IMR-90 (cell line): ENCODE results near the gene FOXB2. TPM values are rescaled to one million over a fixed set of nuclear protein-coding genes. Genes with fewer than 3 reads are reported as not detected.

ENCODE experiments used
- ATAC-seq: fragments of 200-7000 bp; cut with Tn5 transposase; 2 replicates; pipeline ENCODE4 v1.9.1; 2020; ENCODE audit warnings: low read depth, mild to moderate bottlenecking, moderate library complexity
- BruUV-seq: library from RNA; stranded (reverse); fragments of 400-500 nt; replicated peaks from 2 replicates; lab custom pipeline; 2021; lab: Mats Ljungman, UMichigan
- CTCF ChIA-PET: fragments of 300-600 bp; formaldehyde crosslinking; extraction: SDS; loops from one replicate; lab custom pipeline; 2021; ENCODE audit warnings: antibody characterized with exemption; lab: Yijun Ruan, JAX
- POLR2A ChIA-PET: fragments of 300-600 bp; sonication (Branson Sonifier 250); formaldehyde crosslinking; loops from one replicate; lab custom pipeline; 2022; ENCODE audit warnings: antibody characterized with exemption; ENCODE audit not compliant: unreplicated experiment; lab: Charles Lee
- DNase-seq: peaks from one replicate; pipeline ENCODE4 v3.0.0; 2013
- H2AFZ ChIP-seq: replicated peaks from 2 replicates; pipeline ENCODE3; 2013; ENCODE audit warnings: low read length, mild to moderate bottlenecking; ENCODE audit not compliant: poor library complexity
- H2AK5ac ChIP-seq: 2 replicates; pipeline ENCODE4 v1.6.1; 2013; ENCODE audit warnings: low read depth, low read length, inconsistent platforms
- H2AK9ac ChIP-seq: replicated peaks from 2 replicates; pipeline ENCODE3; 2013; ENCODE audit warnings: mild to moderate bottlenecking, low read depth, low read length, moderate library complexity; ENCODE audit not compliant: poor library complexity
- H2BK120ac ChIP-seq: 2 replicates; pipeline ENCODE4 v1.6.1; 2013; ENCODE audit warnings: low read depth, low read length, inconsistent platforms
- H2BK15ac ChIP-seq: 3 replicates; pipeline ENCODE4 v1.6.1; 2013; ENCODE audit warnings: low read depth, low read length, inconsistent platforms
- H2BK20ac ChIP-seq: 2 replicates; pipeline ENCODE4 v1.6.1; 2013; ENCODE audit warnings: low read depth, mild to moderate bottlenecking, inconsistent platforms, low read length, moderate library complexity
- H2BK5ac ChIP-seq: 2 replicates; pipeline ENCODE4 v1.6.1; 2013; ENCODE audit warnings: mild to moderate bottlenecking, low read depth, low read length, inconsistent platforms; ENCODE audit not compliant: poor library complexity, severe bottlenecking
- H3K14ac ChIP-seq: replicated peaks from 2 replicates; pipeline ENCODE4 v1.6.1; 2013; ENCODE audit warnings: low read depth, low read length, inconsistent platforms
- H3K18ac ChIP-seq: 2 replicates; pipeline ENCODE4 v1.6.1; 2013; ENCODE audit warnings: low read depth, low read length, control low read depth
- H3K23ac ChIP-seq: 2 replicates; pipeline ENCODE4 v1.6.1; 2013; ENCODE audit warnings: low read depth, low read length, inconsistent platforms
- H3K27ac ChIP-seq: 2 replicates; pipeline ENCODE4 v1.5.1; 2013; ENCODE audit warnings: mild to moderate bottlenecking, control low read depth, low read length; ENCODE audit not compliant: insufficient read depth
- H3K27me3 ChIP-seq: 2 replicates; pipeline ENCODE4 v1.6.1; 2013; ENCODE audit warnings: low read length; ENCODE audit not compliant: control insufficient read depth, insufficient read depth
- H3K36me3 ChIP-seq: 2 replicates; pipeline ENCODE4 v1.6.1; 2013; ENCODE audit warnings: low read length, mixed read lengths; ENCODE audit not compliant: control insufficient read depth, insufficient read depth
- H3K4ac ChIP-seq: 2 replicates; pipeline ENCODE4 v1.6.1; 2013; ENCODE audit warnings: low read depth, low read length, inconsistent platforms
- H3K4me1 ChIP-seq: 2 replicates; pipeline ENCODE4 v1.6.1; 2013; ENCODE audit warnings: low read length, mixed read lengths; ENCODE audit not compliant: control insufficient read depth, insufficient read depth
- H3K4me2 ChIP-seq: 2 replicates; pipeline ENCODE4 v1.6.1; 2013; ENCODE audit warnings: low read depth, mild to moderate bottlenecking, control low read depth, low read length, moderate library complexity
- H3K4me3 ChIP-seq: 2 replicates; pipeline ENCODE4 v1.5.1; 2013; ENCODE audit warnings: low read depth, mild to moderate bottlenecking, control low read depth, low read length, moderate library complexity; ENCODE audit not compliant: insufficient read depth
- H3K56ac ChIP-seq: 2 replicates; pipeline ENCODE4 v1.6.1; 2013; ENCODE audit warnings: low read length, inconsistent platforms; ENCODE audit not compliant: insufficient read depth; ENCODE audit errors: extremely low read depth
- H3K79me1 ChIP-seq, 2 experiments: 2 replicates each; pipeline ENCODE4 v1.6.1; 2013; ENCODE audit warnings: low read length in 2 of 2, inconsistent platforms in 1 of 2, low read depth in 1 of 2
- H3K9ac ChIP-seq: 2 replicates; pipeline ENCODE4 v1.6.1; 2013; ENCODE audit warnings: low read depth, low read length, control low read depth
- H3K9me1 ChIP-seq: 2 replicates; pipeline ENCODE4 v1.6.1; 2013; ENCODE audit warnings: low read length, inconsistent platforms; ENCODE audit not compliant: insufficient read depth
- H3K9me3 ChIP-seq: 2 replicates; pipeline ENCODE4 v1.6.1; 2013; ENCODE audit warnings: low read length; ENCODE audit not compliant: control insufficient read depth, insufficient read depth
- H4K20me1 ChIP-seq: 2 replicates; pipeline ENCODE4 v1.6.1; 2013; ENCODE audit warnings: low read length, inconsistent platforms; ENCODE audit not compliant: insufficient read depth
- H4K5ac ChIP-seq: 2 replicates; pipeline ENCODE4 v1.6.1; 2013; ENCODE audit warnings: mild to moderate bottlenecking, low read depth, low read length, control low read depth
- H4K8ac ChIP-seq, 2 experiments: 2 replicates each; pipeline ENCODE4 v1.6.1; 2013; ENCODE audit warnings: low read depth in 2 of 2, low read length in 2 of 2, control low read depth in 1 of 2, inconsistent platforms in 1 of 2
- H4K91ac ChIP-seq: 2 replicates; pipeline ENCODE4 v1.6.1; 2013; ENCODE audit warnings: low read depth, low read length, inconsistent platforms; ENCODE audit not compliant: insufficient read depth
- BHLHE40 ChIP-seq: fragments of 150-350 bp; IDR thresholded peaks from 2 replicates; pipeline ENCODE4 v1.6.1; 2016; ENCODE audit warnings: mild to moderate bottlenecking, low read depth, low read length
- CEBPB ChIP-seq: IDR thresholded peaks from 2 replicates; pipeline ENCODE4 v1.6.1; 2012; ENCODE audit warnings: low read depth, low read length, improper control_type of control experiment
- CHD1 ChIP-seq: IDR thresholded peaks from 2 replicates; pipeline ENCODE4 v1.6.1; 2012; ENCODE audit warnings: low read depth, low read length, improper control_type of control experiment
- FOS ChIP-seq: fragments of 150-350 bp; IDR thresholded peaks from 2 replicates; pipeline ENCODE4 v1.6.1; 2016; ENCODE audit warnings: low read depth, low read length
- MAFK ChIP-seq: IDR thresholded peaks from 2 replicates; pipeline ENCODE4 v1.6.1; 2012; ENCODE audit warnings: low read depth, low read length, improper control_type of control experiment
- MXI1 ChIP-seq: IDR thresholded peaks from 2 replicates; pipeline ENCODE4 v1.6.1; 2012; ENCODE audit warnings: low read depth, mild to moderate bottlenecking, low read length, moderate library complexity, borderline replicate concordance
- NFE2L2 ChIP-seq: fragments of 150-350 bp; IDR thresholded peaks from 2 replicates; pipeline ENCODE4 v1.6.1; 2016; ENCODE audit warnings: low read depth, mild to moderate bottlenecking, low read length
- POLR2A ChIP-seq: IDR thresholded peaks from 2 replicates; pipeline ENCODE4 v1.6.1; 2012; ENCODE audit warnings: mild to moderate bottlenecking, low read depth, low read length
- RAD21 ChIP-seq: IDR thresholded peaks from 2 replicates; pipeline ENCODE4 v1.6.1; 2012; ENCODE audit warnings: low read length, improper control_type of control experiment
- RCOR1 ChIP-seq: IDR thresholded peaks from 2 replicates; pipeline ENCODE4 v1.6.1; 2012; ENCODE audit warnings: mild to moderate bottlenecking, low read length, improper control_type of control experiment; ENCODE audit not compliant: insufficient replicate concordance
- RFX5 ChIP-seq: IDR thresholded peaks from 2 replicates; pipeline ENCODE4 v1.8.0; 2012; ENCODE audit warnings: low read depth, mild to moderate bottlenecking, low read length, moderate library complexity
- SMC3 ChIP-seq: fragments of 150-350 bp; IDR thresholded peaks from 2 replicates; pipeline ENCODE4 v1.6.1; 2016; ENCODE audit warnings: low read depth, mild to moderate bottlenecking, antibody characterized with exemption, low read length, moderate library complexity
- WGBS, 2 experiments: methylation state at CpG; one replicate each; pipeline versions ENCODE4 v1.1.5 to v1.1.7; 2013; ENCODE audit warnings: missing lambda C conversion rate in 2 of 2; ENCODE audit not compliant: insufficient read length in 1 of 2; ENCODE audit errors: extremely low coverage in 2 of 2; 5-methylcytosine and 5-hydroxymethylcytosine counted together
- dilution Hi-C: fragments of 300-500 bp; cut with HindIII; formaldehyde crosslinking; loops from one replicate; pipeline ENCODE4 v1.14.3; 2018; ENCODE audit warnings: low sequenced_read_pairs; ENCODE audit not compliant: unreplicated experiment
- in situ Hi-C: fragments of 300-500 bp; cut with MboI; formaldehyde crosslinking; loops from 3 replicates; pipeline ENCODE4 v1.14.3; 2019; ENCODE audit warnings: low sequenced_read_pairs, inconsistent platforms, mixed read lengths
- intact Hi-C: fragments of 100-400 bp; cut with micrococcal nuclease; formaldehyde crosslinking; loops from 2 replicates; pipeline ENCODE4 v1.10.0; 2022
- polyA plus RNA-seq, 3 experiments: library from polyadenylated mRNA; depleted of rRNA; stranded (reverse); fragments of >200 nt; gene quantifications; 2 replicates each; pipeline ENCODE4 v1.2.3, GENCODE V29; 2012; ENCODE audit warnings: low replicate concordance in 1 of 3
- total RNA-seq: library from RNA; depleted of rRNA; stranded (reverse); fragments of >200 nt; gene quantifications from 2 replicates; pipeline ENCODE4 v1.2.3, GENCODE V29; 2012
- TF ChIP-seq, protein P1 (sequence below): fragments of 150-350 bp; IDR thresholded peaks from 2 replicates; pipeline ENCODE4 v1.6.1; 2017; ENCODE audit warnings: mild to moderate bottlenecking, antibody characterized with exemption, low read length, low read depth
- TF ChIP-seq, protein P2 (sequence below): conservative IDR thresholded peaks from 2 replicates; pipeline ENCODE4 v1.5.1; 2012; ENCODE audit warnings: mild to moderate bottlenecking, low read depth, low read length, improper control_type of control experiment
- TF ChIP-seq, protein P3 (sequence below): fragments of 150-350 bp; IDR thresholded peaks from 2 replicates; pipeline ENCODE4 v1.6.1; 2016; ENCODE audit warnings: low read depth, mild to moderate bottlenecking, low read length, moderate library complexity, borderline replicate concordance

The FOXB2 gene
- total and polyA plus RNA-seq, 2 of the 4 experiments (the other 2 are of a cell fraction): not detected

DNA sequence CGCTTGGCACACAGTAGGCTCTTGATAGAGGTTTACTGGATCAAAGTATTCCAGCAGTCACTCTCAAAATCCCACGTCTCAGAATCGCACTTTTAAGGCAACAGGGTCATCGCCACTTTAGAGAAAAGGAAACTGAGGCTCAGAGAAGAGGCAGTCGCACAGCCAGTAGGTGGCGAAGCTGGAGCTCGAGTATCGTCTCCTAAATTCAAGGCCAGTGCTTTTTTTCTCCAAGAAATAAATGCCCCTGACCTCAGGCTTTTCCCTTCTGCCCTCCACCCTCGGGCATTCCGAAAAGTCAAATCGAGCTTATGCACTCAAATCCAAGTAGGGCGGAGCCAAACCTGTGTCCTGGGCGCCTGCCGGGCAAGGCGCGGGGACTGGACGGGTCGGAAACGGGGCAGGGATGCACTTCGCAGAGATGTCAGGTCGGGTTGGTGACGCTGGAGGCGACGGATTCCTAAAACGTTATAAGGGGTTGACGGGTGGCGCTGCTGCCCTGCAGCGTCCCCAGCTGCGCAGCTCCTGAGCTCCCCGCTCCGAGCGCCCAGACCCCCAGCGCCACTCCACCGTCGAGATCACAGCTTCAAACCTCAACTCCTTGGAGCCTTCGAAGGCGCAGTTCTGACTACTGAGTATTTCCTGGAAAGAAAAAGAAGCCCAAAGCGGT, 4.7 kb upstream of the FOXB2 start:
- H3K4me2 ChIP-seq: no peak overlapping the region
- no peak overlapping the region for H3K23ac ChIP-seq
- H4K91ac ChIP-seq: no peak overlapping the region
- POLR2A ChIA-PET: no interaction called here
- whole genome bisulfite sequencing, 2 experiments: 6% methylated on average over 15 of the region's 38 CpGs; no CpG with 5 or more reads in 1 of the 2 experiments
- no peak overlapping the region for H2BK120ac ChIP-seq
- H2AK5ac ChIP-seq: no peak overlapping the region
- TF ChIP-seq POLR2A (no peak), RFX5 (no peak), RAD21 (no peak), MXI1 (no peak), MAFK (no peak), FOS (no peak), CHD1 (no peak), NFE2L2 (no peak), RCOR1 (no peak), CEBPB (no peak), BHLHE40 (no peak), SMC3 (no peak)
- TF ChIP-seq, protein P1, sequence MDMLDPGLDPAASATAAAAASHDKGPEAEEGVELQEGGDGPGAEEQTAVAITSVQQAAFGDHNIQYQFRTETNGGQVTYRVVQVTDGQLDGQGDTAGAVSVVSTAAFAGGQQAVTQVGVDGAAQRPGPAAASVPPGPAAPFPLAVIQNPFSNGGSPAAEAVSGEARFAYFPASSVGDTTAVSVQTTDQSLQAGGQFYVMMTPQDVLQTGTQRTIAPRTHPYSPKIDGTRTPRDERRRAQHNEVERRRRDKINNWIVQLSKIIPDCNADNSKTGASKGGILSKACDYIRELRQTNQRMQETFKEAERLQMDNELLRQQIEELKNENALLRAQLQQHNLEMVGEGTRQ: no peak
- TF ChIP-seq, protein P2, sequence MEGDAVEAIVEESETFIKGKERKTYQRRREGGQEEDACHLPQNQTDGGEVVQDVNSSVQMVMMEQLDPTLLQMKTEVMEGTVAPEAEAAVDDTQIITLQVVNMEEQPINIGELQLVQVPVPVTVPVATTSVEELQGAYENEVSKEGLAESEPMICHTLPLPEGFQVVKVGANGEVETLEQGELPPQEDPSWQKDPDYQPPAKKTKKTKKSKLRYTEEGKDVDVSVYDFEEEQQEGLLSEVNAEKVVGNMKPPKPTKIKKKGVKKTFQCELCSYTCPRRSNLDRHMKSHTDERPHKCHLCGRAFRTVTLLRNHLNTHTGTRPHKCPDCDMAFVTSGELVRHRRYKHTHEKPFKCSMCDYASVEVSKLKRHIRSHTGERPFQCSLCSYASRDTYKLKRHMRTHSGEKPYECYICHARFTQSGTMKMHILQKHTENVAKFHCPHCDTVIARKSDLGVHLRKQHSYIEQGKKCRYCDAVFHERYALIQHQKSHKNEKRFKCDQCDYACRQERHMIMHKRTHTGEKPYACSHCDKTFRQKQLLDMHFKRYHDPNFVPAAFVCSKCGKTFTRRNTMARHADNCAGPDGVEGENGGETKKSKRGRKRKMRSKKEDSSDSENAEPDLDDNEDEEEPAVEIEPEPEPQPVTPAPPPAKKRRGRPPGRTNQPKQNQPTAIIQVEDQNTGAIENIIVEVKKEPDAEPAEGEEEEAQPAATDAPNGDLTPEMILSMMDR: no peak
- TF ChIP-seq, protein P3, sequence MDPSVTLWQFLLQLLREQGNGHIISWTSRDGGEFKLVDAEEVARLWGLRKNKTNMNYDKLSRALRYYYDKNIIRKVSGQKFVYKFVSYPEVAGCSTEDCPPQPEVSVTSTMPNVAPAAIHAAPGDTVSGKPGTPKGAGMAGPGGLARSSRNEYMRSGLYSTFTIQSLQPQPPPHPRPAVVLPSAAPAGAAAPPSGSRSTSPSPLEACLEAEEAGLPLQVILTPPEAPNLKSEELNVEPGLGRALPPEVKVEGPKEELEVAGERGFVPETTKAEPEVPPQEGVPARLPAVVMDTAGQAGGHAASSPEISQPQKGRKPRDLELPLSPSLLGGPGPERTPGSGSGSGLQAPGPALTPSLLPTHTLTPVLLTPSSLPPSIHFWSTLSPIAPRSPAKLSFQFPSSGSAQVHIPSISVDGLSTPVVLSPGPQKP: no peak
- no peak overlapping the region for H2AK9ac ChIP-seq
- no peak overlapping the region for H2BK15ac ChIP-seq
- H4K20me1 ChIP-seq: no peaks in the 10 kb centered on the region
- CTCF ChIA-PET: interaction anchor here (0.6 kb wide), 2 partner anchors 18 to 177 kb away, joined by 3 read pairs; no protein-coding TSS in a partner anchor
- no peak overlapping the region for H4K5ac ChIP-seq
- H3K79me1 ChIP-seq: no peaks in the 10 kb centered on the region
- no peak overlapping the region for H3K18ac ChIP-seq
- H3K9ac ChIP-seq: no peak overlapping the region
- DNase-seq: no peak
- dilution Hi-C loops (no loop called here), in situ Hi-C loops (no loop called here), intact Hi-C loops (loop anchor here (5.0 kb wide), 1 partner anchor 138 kb away; no protein-coding TSS in a partner anchor)
- H3K36me3 ChIP-seq: no peaks in the 10 kb centered on the region
- no peak overlapping the region for H3K14ac ChIP-seq
- H4K8ac ChIP-seq: no peak overlapping the region
- H2BK20ac ChIP-seq: no peak overlapping the region
- H3K56ac ChIP-seq: no peak overlapping the region
- peaks cover 5% of the 10 kb centered on the region for H3K9me3 ChIP-seq
- H3K4ac ChIP-seq: no peak overlapping the region
- H3K4me3 ChIP-seq: no peak overlapping the region
- no peak overlapping the region for H2BK5ac ChIP-seq
- no peak for ATAC-seq
- no peaks in the 10 kb centered on the region for H3K9me1 ChIP-seq
- H3K27ac ChIP-seq: no peak overlapping the region
- no TSS peak for BruUV-seq
- peaks cover 84% of the 10 kb centered on the region for H3K27me3 ChIP-seq
- H2AFZ ChIP-seq: no peak overlapping the region
- H3K4me1 ChIP-seq: no peaks in the 10 kb centered on the region
